ENCODE results near the gene ANKRD39. TPM values are rescaled to one million over a fixed set of nuclear protein-coding genes. Genes with fewer than 3 reads are reported as not detected.

The ANKRD39 gene
- total and polyA plus RNA-seq, 9 of the 15 experiments (the other 6 are each of a cell fraction or from before 2014, with no cell fraction given): 8.2 to 33.1 (median 23.8) TPM

- in situ Hi-C loops (cut with MboI): no loop called here
- H4K20me1 ChIP-seq (replicated peaks; ENCODE audit: control insufficient read depth, insufficient read depth, low read length): no peaks in the 10 kb centered on the region
- BruUV-seq (replicated peaks): no TSS peak
- ChIA-PET CTCF (ENCODE audit: low intra/inter-chr PET ratio) (no interaction called here), POLR2A (interaction anchor here (0.5 to 1.2 kb wide), 5 partner anchors 18 to 110 kb away, joined by 3 to 5 read pairs (median 3); no protein-coding TSS in a partner anchor)
- peak; percentile 77 for FAIRE-seq
- H3K9ac ChIP-seq (ENCODE audit: insufficient read depth in 1 of 2, low read depth in 2 of 2, low read length in 2 of 2): peak overlapping the region in 1 of 2 experiments; percentile 61; a peak in 2 of 4 replicates
- no peaks in the 10 kb centered on the region for H3K9me3 ChIP-seq (replicated peaks; ENCODE audit: control insufficient read depth, insufficient read depth, low read depth, low read length)
- H3K79me2 ChIP-seq (ENCODE audit: control insufficient read depth, insufficient read depth, low read length): no peaks in the 10 kb centered on the region
- peak; percentile 64 for ATAC-seq
- H3K27me3 ChIP-seq (ENCODE audit: control insufficient read depth in 2 of 2, insufficient read depth in 2 of 2, low read length in 2 of 2): no peaks in the 10 kb centered on the region
- H3K36me3 ChIP-seq (ENCODE audit: control insufficient read depth, insufficient read depth, low read length): peaks cover 61% of the 10 kb centered on the region; the same call in 2 of the 3 replicates
- H3K4me1 ChIP-seq (replicated peaks in 1 of 2; ENCODE audit: control insufficient read depth in 2 of 2, insufficient read depth in 2 of 2, low read length in 2 of 2): peaks cover 8 to 31% of the 10 kb centered on the region in 2 experiments; a peak in 4 of 5 replicates
- peak; percentile 28 for TF ChIP-seq CBFA2T2 (conservative IDR thresholded peaks at IDR 0.05)
- peak; percentile 83 for TF ChIP-seq EGR1 (conservative IDR thresholded peaks at IDR 0.05)
- TF ChIP-seq SMARCA4 (IDR thresholded peaks at IDR 0.05): no peak
- TF ChIP-seq CBFA2T3 (IDR thresholded peaks at IDR 0.05): peak; percentile 68
- TF ChIP-seq POLR2G (IDR thresholded peaks at IDR 0.05; ENCODE audit: low read depth, low read length): 0 out of 2 replicates have a peak, but pooled peaks have one; percentile 23
- peak; percentile 13; the same call in 1 of the 2 replicates for TF ChIP-seq POLR2AphosphoS5 (IDR thresholded peaks at IDR 0.05; ENCODE audit: control insufficient read depth, insufficient read depth, low read depth, low read length)
- no peak for TF ChIP-seq KLF16 (IDR thresholded peaks at IDR 0.05)
- 45% methylated on average over 9 of the region's 9 CpGs for WGBS (ENCODE audit: insufficient coverage, low coverage, missing lambda C conversion rate)
- DNase-seq (ENCODE audit: extremely low read depth in 1 of 4, low spot score in 3 of 4): peak; percentile 41 to 67 (median 63)
- no peak overlapping the region for H3K27ac ChIP-seq (ENCODE audit: extremely low read depth, low read depth, low read length)
- H3K4me2 ChIP-seq (ENCODE audit: insufficient read depth, low read length): no peak overlapping the region
- H3K4me3 ChIP-seq: no peak overlapping the region
- intact Hi-C loops (cut with micrococcal nuclease): no loop called here
- H2AFZ ChIP-seq (ENCODE audit: low read depth, low read length): no peak overlapping the region
- H3K9me1 ChIP-seq (ENCODE audit: control insufficient read depth, insufficient read depth, low read length): peaks cover 3% of the 10 kb centered on the region
Observed at GRCh38 chr2:96837575-96837974, 20.2 kb downstream of the ANKRD39 start.

GRCh38 chr2:96835830-96836229 is 22.0 kb downstream of the ANKRD39 start:
- ChIA-PET POLR2A (interaction anchor here (1.2 kb wide), 1 partner anchor 9 kb away, joined by 3 read pairs; no protein-coding TSS in a partner anchor), CTCF (ENCODE audit: low intra/inter-chr PET ratio) (no interaction called here)
- H3K36me3 ChIP-seq (ENCODE audit: control insufficient read depth, insufficient read depth, low read length): peaks cover 76% of the 10 kb centered on the region; the same call in 2 of the 3 replicates
- no peak overlapping the region for H3K27ac ChIP-seq (ENCODE audit: extremely low read depth, low read depth, low read length)
- no peak overlapping the region for H3K4me2 ChIP-seq (ENCODE audit: insufficient read depth, low read length)
- ATAC-seq: no peak
- peaks cover 8 to 27% of the 10 kb centered on the region in 2 experiments; a peak in 4 of 5 replicates for H3K4me1 ChIP-seq (replicated peaks in 1 of 2; ENCODE audit: control insufficient read depth in 2 of 2, insufficient read depth in 2 of 2, low read length in 2 of 2)
- no peak for DNase-seq (ENCODE audit: extremely low read depth in 1 of 4, low spot score in 3 of 4)
- BruUV-seq (replicated peaks): no TSS peak
- in situ Hi-C loops (cut with MboI): no loop called here
- intact Hi-C loops (cut with micrococcal nuclease): no loop called here
- no peak overlapping the region for H3K9ac ChIP-seq (ENCODE audit: insufficient read depth in 1 of 2, low read depth in 2 of 2, low read length in 2 of 2)
- FAIRE-seq: peak; percentile 29
- H3K27me3 ChIP-seq (ENCODE audit: control insufficient read depth in 2 of 2, insufficient read depth in 2 of 2, low read length in 2 of 2): no peaks in the 10 kb centered on the region
- H3K9me1 ChIP-seq (ENCODE audit: control insufficient read depth, insufficient read depth, low read length): peaks cover 3% of the 10 kb centered on the region
- TF ChIP-seq ZNF696 (CRISPR knock-in tag; conservative IDR thresholded peaks at IDR 0.05) (no peak), NCOA4 (IDR thresholded peaks at IDR 0.05; ENCODE audit: partially characterized antibody) (no peak), NR2C1 (IDR thresholded peaks at IDR 0.05) (no peak), NR2C1 (tag; IDR thresholded peaks at IDR 0.05) (no peak), HNRNPUL1 (IDR thresholded peaks at IDR 0.05; ENCODE audit: low read length) (no peak), KDM1A (IDR thresholded peaks at IDR 0.05) (peak in 1 of 2 experiments; percentile 53; a peak in 1 of 4 replicates), POLR2B (IDR thresholded peaks at IDR 0.05; ENCODE audit: low read depth, partially characterized antibody) (peak; percentile 17)
- TF ChIP-seq, protein P1, sequence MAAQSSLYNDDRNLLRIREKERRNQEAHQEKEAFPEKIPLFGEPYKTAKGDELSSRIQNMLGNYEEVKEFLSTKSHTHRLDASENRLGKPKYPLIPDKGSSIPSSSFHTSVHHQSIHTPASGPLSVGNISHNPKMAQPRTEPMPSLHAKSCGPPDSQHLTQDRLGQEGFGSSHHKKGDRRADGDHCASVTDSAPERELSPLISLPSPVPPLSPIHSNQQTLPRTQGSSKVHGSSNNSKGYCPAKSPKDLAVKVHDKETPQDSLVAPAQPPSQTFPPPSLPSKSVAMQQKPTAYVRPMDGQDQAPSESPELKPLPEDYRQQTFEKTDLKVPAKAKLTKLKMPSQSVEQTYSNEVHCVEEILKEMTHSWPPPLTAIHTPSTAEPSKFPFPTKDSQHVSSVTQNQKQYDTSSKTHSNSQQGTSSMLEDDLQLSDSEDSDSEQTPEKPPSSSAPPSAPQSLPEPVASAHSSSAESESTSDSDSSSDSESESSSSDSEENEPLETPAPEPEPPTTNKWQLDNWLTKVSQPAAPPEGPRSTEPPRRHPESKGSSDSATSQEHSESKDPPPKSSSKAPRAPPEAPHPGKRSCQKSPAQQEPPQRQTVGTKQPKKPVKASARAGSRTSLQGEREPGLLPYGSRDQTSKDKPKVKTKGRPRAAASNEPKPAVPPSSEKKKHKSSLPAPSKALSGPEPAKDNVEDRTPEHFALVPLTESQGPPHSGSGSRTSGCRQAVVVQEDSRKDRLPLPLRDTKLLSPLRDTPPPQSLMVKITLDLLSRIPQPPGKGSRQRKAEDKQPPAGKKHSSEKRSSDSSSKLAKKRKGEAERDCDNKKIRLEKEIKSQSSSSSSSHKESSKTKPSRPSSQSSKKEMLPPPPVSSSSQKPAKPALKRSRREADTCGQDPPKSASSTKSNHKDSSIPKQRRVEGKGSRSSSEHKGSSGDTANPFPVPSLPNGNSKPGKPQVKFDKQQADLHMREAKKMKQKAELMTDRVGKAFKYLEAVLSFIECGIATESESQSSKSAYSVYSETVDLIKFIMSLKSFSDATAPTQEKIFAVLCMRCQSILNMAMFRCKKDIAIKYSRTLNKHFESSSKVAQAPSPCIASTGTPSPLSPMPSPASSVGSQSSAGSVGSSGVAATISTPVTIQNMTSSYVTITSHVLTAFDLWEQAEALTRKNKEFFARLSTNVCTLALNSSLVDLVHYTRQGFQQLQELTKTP (IDR thresholded peaks at IDR 0.05; ENCODE audit: low read depth in 1 of 2, partially characterized antibody in 2 of 2): peak in 1 of 2 experiments; percentile 41
- H2AFZ ChIP-seq (ENCODE audit: low read depth, low read length): no peak overlapping the region
- no peaks in the 10 kb centered on the region for H3K79me2 ChIP-seq (ENCODE audit: control insufficient read depth, insufficient read depth, low read length)
- H3K4me3 ChIP-seq: no peak overlapping the region
- H3K9me3 ChIP-seq (replicated peaks; ENCODE audit: control insufficient read depth, insufficient read depth, low read depth, low read length): no peaks in the 10 kb centered on the region
- no peaks in the 10 kb centered on the region for H4K20me1 ChIP-seq (replicated peaks; ENCODE audit: control insufficient read depth, insufficient read depth, low read length)
- 91% methylated on average over 4 of the region's 4 CpGs for WGBS (ENCODE audit: insufficient coverage, low coverage, missing lambda C conversion rate)

All from K562 (cell line).